Stimulated activated naive CD8-positive, alpha-beta T cell treated with anti-CD3 and anti-CD28 coated beads, Interleukin-15, Interleukin-2, amounts not matched to agents 100 U/mL and 50 U/mL, for 24 hours (primary cell): Measurements from ENCODE around the gene AJUBA.
"Not testable (repeated sequence)": the region's sequence is repeated elsewhere in the genome, so short reads cannot be mapped to it uniquely, and the experiment has no call there.

Experiments
- ATAC-seq: fragments of 150-1000 bp; cut with Tn5 transposase; one replicate; pipeline ENCODE4 v1.10.0; 2021
- DNase-seq: peaks from one replicate; pipeline ENCODE4 v3.0.0; 2021

The AJUBA gene

DNA sequence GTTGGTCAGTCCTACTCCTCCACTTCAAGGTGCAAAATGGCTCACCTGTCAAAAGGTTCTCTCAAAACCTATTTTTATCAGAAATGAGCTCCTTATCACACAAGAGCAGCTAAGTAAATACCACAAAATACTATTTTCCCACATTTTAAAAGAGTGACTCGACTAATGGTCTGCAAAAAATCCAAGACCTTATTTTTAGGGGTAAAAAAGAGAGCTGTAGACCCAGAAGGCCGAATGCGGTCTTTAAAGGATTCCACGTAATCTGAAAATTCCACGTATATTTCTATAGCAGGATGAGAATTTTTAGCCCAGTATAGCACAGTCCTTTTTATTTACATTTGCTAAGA is 23.8 kb upstream of the AJUBA start:
- ATAC-seq: no peak
- DNase-seq: no peak

DNA sequence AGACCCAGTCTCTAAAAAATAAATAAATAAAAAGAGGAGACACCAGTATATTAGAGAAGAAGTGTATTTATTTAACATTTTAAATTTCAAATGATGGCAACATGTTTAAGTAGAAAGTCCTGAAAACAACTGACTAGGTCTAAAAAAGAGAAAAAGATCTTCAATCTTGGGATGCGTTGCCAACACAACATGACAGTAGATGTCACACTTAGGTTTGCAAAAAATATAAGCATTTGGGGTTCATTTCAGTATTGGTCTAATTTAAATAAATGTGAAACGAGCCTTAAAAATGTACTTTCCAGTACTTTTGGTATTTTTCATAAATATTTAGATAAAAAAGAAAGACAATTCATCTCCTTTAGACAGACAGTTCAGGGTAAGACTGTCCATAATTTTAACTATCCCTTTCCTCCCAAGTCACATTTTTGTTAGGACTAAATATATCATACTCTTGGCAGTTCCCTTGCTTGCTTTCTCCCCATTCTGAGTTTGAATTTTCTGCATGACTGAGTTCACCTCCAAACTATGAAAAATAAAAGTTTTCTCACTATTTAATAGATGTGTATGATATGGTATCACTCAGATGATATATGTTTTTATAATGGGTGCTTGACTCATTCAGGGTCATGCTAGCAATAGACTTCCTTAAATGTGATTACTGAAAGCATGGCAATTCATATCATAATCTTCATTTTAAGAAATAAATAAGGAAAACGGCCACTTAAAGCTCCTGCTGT is 23.3 kb upstream of the AJUBA start:
- DNase-seq (no peak), ATAC-seq (no peak)

DNA sequence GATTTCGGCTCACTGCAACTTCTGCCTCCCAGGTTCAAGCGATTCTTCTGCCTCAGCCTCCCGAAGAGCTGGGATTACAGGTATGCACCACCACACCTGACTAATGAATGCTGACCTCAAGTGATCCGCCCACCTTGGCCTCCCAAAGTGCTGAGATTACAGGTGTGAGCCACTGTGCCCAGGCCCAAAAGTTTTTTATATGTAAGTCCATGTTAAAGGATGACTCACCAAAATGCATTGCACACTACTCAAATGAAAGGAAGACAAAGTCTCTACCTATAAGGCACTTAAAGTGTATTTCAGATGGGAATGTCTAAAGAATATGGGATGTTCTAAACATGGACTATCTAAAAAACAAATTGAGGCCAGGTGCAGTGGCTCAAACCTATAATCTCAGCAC is 21.9 kb upstream of the AJUBA start:
- ATAC-seq, DNase-seq: not testable (repeated sequence)

DNA sequence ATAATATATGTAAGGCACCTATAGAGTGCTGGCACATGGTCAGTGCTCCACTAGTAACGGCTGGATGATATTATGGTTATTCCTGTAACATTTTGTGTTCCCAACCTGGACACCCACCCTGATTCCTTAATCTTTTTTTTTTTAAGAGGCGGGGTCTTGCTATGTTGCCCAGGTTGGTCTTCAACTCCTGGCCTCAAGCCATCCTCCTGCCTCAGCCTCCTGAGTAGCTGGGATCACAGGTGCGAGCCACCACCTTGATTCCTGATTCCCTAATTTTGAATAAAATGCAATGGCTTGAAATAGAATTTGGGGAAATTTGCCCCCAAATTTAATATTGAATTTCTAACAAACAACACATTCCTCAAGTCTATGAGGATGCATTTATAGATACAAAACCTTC is 20.2 kb upstream of the AJUBA start:
- ATAC-seq: no peak
- no peak for DNase-seq

- no peak for DNase-seq
- ATAC-seq: no peak
Observed at GRCh38 chr14:23000860-23001259, 18.5 kb upstream of the AJUBA start.

DNA sequence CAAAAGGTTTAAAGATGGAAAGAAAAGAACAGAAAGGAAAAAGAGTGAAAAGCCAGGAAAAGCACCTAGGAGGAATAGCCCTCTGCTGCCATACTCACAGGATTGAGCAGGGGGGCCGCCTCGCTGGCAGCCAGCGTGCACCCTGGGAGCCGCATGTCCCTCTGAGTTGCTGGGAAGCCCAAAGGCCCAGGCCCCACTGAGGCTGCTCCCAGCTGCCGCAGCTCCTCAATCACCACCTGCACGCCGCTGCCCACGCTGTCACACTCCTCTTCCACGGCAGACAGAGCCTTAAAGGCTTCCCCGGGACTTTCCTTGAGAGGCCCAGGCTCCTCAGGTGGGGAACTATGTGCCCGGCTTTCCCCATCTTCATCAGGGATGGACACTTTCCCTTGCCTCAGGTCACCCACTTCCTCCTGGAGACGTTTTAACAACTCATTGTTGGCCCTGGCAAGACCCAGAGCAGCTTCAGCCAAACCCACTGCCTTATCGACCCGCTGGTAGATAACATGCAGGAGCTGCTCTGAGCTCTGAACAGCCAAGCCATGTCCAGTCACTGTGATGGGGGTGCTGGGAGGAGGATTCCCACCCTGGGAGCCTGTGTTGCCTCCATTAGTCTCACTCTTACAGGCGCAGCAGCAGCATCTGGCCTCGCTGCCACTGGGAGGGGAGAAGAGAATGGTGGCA is 16.1 kb upstream of the AJUBA start:
- ATAC-seq (no peak), DNase-seq (no peak)

DNA sequence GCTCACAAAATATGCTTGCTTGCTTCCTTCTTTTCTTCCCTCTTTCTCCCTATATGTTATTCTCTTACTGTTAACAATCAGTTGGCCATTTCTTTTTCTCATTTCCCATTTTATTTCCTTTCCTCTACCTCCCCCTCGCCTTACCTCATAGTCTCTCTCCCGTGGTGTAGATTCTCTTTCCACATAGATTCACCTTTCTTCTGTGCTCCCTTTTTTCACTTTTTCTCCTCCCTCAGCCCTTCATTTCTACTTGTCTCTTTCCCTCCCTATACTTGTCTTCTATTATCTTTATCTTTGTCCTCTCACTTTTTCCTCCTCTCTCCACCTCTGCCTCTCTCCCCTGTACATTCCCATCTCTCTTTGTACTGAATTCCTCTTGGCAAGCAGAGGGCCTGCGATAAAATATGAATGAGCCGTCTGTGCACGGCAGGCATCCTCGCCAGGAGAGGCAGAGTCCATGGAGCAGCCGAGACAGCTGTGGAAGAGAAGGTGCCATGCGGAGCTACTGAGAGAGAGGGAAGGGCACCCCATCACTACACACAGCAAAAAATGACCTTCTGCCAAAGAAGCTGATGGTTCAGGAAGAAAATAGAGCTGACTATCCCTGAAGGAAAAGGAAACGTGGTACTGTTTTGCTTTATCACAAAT is 15.4 kb upstream of the AJUBA start:
- no peak for ATAC-seq
- DNase-seq: no peak

GRCh38 chr14:22996768-22997654 is 14.7 kb upstream of the AJUBA start:
- ATAC-seq: no peak
- no peak for DNase-seq

DNA sequence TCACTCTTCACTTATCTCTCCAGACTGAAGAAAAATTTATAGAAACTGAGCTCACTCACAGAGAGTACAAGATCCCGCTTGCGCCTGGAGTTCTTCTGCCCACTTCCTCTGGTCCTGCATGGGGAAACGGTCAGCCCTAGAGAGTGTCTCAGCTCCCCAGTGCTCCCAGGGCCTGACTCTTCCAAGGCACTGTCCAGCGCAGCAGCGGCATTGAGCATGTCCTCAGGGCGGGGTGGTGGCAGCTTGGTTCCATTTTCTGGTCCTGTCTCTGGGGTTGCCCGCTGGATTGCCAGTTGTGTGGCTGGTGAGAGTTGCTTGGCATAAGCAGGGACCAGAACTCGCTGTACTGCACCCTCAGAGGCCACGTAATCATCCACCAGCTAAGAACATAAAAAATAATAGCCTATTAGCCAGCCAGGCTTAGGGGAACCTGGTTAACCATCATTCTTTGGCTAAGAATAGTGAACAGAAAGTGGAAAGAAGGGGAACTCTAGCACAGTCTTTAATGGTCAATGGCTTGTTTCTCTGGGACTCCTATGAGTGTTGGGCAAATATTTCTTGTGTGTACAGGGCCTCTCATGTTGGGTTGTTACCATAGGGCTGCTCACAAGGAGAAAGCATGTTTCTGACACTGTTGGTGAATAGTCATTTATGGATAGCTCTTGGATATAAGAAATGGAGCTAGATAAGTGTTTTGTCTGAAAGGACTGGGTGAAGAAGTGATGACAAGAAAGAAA is 13.7 kb upstream of the AJUBA start:
- ATAC-seq: no peak
- no peak for DNase-seq

DNA sequence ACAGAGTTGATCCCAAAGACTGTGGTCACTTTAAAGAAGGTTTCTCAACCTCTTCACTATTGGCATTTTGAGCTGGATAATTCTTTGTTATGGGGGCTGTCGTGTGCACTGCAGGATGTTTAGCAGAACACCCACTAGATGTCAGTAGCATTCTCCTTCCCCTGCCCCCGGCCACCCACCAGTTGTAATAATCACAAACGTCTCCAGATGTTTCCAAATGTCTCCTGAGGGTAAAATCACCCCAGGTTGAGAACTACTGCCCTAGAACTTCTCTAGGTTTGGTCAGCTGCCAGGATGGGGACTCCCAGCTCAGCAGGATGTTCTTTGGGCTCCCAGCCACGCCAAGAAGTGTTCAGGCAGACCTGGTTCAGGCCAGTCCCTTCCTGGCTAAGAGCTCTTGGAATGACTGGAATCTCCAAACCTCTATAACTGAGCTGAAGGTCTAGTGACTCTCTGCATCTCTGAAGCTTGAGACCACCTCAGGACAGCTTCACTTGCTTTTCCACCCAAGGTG is 12.5 kb upstream of the AJUBA start:
- DNase-seq (peak; percentile 25), ATAC-seq (peak; percentile 80)

DNA sequence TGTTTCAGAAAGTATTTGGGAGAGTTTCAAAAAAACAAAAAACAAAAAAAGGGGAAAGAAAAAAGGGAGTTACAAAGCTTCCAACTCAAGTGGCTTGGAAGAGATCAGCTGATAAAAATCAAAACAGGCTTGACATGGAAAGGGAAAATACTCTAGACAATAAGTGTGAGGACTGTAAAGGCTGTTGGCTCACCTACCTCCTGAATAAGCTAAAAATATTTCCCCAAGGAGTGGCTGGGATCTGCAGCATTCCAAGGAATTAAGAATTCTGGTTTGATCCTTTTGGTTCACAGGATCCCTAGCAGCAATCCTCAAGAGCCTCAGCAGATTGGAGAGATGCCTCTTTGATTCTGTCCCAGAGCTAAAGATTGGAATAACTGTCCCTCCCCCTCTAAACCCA is 11.2 kb upstream of the AJUBA start:
- ATAC-seq: no peak
- DNase-seq: no peak

DNA sequence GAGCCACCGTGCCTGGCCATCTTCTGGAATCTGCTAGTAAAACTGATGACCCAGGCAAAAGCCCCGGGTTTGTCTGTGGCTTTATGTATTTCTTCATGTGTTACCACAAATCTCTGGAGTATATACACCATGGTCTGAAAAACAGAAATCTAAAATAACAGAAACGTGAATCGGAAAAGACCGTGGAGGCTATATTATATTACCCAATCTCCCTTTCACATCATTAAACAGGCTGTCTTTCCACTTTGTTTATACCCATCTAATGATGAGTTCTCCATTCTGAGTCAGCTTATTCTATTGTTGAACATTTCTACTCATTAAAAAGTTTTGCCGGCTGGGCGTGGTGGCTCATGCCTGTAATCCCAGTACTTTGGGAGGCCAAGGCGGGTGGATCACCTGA is 9.5 kb upstream of the AJUBA start:
- ATAC-seq: no peak
- DNase-seq: no peak

- ATAC-seq: no peak
Observed at GRCh38 chr14:22987291-22987690, 4.9 kb upstream of the AJUBA start.

DNA sequence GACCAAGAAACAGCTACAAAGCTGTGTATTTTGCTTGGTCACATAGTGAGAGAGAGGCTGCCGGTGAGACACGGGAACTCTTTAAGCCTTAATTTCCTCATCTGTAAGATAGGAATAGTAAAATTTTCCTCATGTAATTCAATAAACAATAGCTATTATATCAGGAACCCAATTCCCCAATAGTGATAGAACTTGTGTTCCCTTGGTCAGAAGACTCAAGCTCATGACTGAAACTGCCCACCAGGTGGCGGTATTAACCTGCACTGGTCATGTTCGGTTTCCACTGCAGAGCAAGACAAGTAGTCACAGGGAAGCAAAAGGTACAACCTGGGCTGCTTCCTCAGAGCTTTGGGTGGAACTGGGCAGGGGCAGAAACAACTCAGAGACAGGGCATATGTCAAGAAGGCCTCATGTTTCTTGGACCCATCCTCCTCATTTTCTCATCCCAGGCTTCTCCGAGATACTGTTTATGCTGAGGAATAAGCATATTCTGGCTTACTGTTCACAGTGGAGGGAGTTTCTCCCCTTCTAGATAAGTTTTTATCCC is 4.2 kb upstream of the AJUBA start:
- DNase-seq (peak; percentile 90), ATAC-seq (peak; percentile 63)

More at GRCh38 chr14:22987291-22987690, 4.9 kb upstream of the AJUBA start:
- DNase-seq: no peak

GRCh38 chr14:22985894-22986507 is 3.6 kb upstream of the AJUBA start:
- DNase-seq: no peak
- no peak for ATAC-seq

- no peak for DNase-seq
- no peak for ATAC-seq
Observed at GRCh38 chr14:22984959-22985658, 2.8 kb upstream of the AJUBA start.

- DNase-seq (peak; percentile 7), ATAC-seq (no peak)
Observed at GRCh38 chr14:22981876-22982476, 375 bp downstream of the AJUBA start.

GRCh38 chr14:22981090-22981875 is 1.1 kb downstream of the AJUBA start:
- peak; percentile 21 for DNase-seq
- no peak for ATAC-seq

- peak; percentile 33 for DNase-seq
Observed at GRCh38 chr14:22980672-22981089, 1.7 kb downstream of the AJUBA start.

More at GRCh38 chr14:22980672-22981089, 1.7 kb downstream of the AJUBA start:
- ATAC-seq: no peak
